Femur (tissue), 1 donor: Measurements from ENCODE around the gene C10orf105.

Experiments used
- DNase-seq: peaks from one replicate; pipeline ENCODE4 v3.0.0-alpha.2; 2017

The C10orf105 gene

GRCh38 chr10:71675295-71675970 is 44.1 kb downstream of the C10orf105 start:
- DNase-seq, result no peak

DNA sequence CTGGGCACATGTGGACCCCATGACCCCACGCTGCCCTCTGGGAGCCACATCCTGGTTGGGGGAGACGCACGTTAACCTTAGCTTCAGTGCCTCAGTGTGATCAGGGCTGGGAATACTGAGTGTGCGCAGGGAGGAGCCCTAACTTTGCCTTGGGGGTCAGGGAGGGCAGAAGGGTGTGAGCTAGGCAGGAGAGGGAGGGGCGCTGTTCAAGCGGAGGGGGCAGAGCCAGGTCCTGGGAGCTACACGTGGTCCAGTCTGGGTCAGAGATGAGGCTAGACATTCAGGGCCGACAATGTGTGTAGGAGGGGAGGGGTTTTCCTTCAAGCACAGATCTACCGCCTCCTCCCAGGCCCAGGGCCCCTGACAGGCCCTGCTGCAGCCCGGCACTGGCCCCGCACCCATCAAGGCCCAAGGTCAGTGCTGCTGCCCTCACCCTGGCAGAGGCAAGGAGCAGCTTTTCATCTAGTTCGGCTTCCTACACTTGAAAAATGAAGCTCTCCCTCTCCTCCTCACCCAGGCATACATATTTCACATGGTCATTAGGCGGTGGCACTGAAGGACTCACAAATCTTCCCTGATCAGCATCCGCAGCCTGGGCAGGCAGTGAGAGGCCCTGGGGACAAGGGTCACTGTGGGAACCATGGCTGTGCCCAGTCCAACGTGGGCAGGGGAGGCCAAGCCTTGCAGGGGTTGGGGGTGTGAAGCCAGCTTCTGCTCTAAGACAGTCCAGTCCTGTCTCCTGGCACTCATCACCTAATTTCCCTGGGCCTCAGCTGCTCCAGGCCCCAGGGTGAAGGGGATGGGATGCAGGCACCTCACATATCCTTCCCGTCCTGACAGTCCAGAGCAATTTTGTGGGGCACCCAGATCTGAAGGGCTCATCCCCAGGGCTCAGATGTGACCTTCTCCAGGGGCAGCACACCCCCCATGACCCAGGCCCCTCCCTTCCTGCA is 47.3 kb downstream of the C10orf105 start:
- no peak for DNase-seq

- no peak for DNase-seq
These were observed 52.2 kb downstream of the C10orf105 start for GRCh38 chr10:71667387-71667752.

DNA sequence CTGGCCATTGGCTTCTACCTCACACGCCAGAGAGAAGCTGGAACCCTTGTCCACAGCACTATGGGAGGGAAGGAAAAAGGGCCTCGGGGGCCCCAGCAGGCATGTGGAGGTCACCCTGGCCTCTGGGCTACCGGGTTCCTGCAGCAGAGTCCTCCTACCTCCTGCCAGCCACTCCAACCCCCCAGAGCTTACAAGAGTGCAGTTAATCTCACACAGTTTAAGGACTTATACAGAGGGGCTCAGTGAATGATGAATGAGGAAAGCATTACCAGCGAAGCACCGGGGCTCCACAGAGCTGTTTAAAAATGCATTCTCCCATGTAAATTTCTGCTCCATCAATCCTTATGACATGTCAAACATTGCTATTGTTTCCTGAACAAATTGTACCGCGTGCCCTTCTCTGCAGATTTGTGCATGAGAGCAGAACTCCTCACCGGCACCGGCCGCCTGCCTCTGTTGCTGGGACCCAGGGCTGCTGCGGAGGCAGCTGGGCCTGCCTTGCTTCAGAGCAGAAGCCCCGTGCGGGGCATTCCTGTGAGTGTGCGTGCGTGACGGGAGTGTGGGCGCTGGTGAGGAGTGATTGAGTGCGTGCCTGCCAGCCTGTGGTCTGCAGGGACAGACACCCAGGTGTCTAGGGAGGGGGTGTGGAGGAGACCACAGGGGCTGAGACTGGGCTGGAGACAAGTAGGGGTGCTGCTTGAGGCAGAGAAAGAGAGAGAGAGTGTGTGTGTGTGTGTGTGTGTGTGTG is 52.8 kb downstream of the C10orf105 start:
- no peak for DNase-seq

DNA sequence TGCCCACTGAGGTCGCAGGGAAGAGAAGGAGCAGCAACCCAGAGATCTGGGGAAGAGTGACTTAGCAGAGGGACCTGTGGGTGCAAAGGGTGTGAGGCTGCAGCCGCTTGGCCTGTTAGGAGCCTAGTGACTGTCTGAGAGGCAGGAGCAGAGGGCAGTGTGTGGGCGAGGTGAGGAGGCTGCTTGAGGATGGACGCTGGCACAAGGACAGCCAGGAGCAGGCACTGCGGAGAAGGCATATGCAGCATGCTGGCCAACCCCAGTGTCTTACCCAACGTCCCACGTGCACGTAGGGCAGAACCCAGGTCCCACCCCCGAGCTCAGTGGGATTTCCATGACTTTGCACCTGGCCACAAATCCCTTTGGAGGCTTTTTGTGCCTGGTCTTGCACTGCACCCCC is 54.1 kb downstream of the C10orf105 start:
- DNase-seq, result no peak

GRCh38 chr10:71664585-71664984 is 55.0 kb downstream of the C10orf105 start:
- no peak for DNase-seq

- DNase-seq, result no peak
These were observed 56.3 kb downstream of the C10orf105 start for GRCh38 chr10:71663311-71663710.

- no peak for DNase-seq
These were observed 57.7 kb downstream of the C10orf105 start for GRCh38 chr10:71661779-71662336.
